Midbrain (tissue), 1 donor: ENCODE results near the gene WDR20.
A peak's percentile ranks its signal among the peaks of the same experiment; 100 is the strongest.
"Not testable (repeated sequence)": the region's sequence is repeated elsewhere in the genome, so short reads cannot be mapped to it uniquely, and the experiment has no call there.

Experiments used
- DNase-seq: peaks from one replicate; lab custom pipeline; 2025; lab: John Stamatoyannopoulos, UW

WDR20 gene

GRCh38 chr14:102134021-102134420 lies 5.7 kb upstream of the WDR20 start:
- not testable (repeated sequence) for DNase-seq

DNA sequence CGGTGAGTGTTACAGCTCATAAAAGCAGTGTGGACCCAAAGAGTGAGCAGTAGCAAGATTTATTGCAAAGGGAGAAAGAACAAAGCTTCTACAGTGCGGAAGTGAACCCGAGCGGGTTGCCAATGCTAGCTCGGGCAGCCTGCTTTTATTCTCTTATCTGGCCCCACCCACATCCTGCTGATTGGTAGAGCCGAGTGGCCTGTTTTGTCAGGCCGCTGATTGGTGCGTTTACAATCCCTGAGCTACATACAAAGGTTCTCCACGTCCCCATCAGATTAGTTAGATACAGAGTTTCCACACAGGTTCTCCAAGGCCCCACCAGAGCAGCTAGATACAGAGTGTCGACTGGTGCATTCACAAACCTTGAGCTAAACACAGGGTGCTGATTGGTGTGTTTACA lies 5.0 kb upstream of the WDR20 start:
- DNase-seq, result not testable (repeated sequence)

DNA sequence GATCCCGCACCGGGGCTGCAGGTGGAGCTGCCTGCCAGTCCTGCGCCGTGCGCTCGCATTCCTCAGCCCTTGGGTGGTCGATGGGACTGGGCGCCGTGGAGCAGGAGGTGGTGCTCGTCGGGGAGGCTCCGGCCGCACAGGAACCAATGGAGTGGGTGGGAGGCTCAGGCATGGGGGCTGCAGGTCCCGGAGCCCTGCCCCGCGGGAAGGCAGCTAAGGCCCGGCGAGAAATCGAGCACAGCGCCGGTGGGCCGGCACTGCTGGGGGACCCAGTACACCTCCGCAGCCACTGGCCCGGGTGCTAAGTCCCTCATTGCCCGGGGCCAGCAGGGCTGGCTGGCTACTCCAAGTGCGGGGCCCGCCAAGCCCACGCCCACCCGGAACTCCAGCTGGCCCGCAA lies 4.2 kb upstream of the WDR20 start:
- DNase-seq, result not testable (repeated sequence)

- no peak for DNase-seq
These were observed 1.2 kb upstream of the WDR20 start for GRCh38 chr14:102138535-102138934.

DNA sequence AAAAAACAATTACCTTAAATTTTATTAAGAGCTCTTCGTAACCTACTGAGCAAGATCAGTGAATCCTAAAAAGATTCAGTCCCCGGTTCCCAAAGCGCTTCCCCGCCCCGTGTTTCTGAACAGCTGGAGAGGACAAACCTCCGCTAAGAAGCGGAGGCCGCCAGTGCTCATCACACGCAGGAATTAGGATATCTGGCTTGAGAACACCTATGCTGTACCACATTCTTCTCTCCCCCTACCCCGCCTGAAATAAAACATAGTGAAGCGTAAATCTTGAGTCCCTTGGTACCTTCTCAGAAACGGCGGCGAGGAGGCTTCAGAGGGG lies 774 bp upstream of the WDR20 start:
- no peak for DNase-seq

GRCh38 chr14:102140027-102140749 lies 491 bp downstream of the WDR20 start:
- peak; percentile 21 for DNase-seq

DNA sequence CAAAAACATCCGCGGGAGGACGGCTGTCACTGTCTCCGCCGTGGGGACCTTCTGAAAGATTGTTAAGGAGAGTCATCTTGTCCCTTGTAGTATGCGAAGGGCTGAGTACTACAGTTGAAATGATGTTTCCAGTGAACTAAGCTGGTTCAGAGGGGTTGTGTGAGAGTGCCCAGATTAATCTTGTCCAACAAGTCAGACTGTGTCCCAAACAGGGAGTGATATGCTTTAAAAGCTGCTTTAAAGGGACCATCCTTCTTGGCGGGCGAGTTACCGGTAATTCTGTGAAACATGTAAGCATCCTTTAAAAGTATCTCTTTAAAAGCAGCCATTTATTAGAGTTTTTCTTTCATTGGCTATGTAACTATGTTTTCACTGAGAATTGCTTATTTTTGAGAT lies 1.1 kb downstream of the WDR20 start:
- no peak for DNase-seq

GRCh38 chr14:102141797-102142196 lies 2.1 kb downstream of the WDR20 start:
- DNase-seq, result no peak

GRCh38 chr14:102144914-102145313 lies 5.2 kb downstream of the WDR20 start:
- DNase-seq, result no peak

DNA sequence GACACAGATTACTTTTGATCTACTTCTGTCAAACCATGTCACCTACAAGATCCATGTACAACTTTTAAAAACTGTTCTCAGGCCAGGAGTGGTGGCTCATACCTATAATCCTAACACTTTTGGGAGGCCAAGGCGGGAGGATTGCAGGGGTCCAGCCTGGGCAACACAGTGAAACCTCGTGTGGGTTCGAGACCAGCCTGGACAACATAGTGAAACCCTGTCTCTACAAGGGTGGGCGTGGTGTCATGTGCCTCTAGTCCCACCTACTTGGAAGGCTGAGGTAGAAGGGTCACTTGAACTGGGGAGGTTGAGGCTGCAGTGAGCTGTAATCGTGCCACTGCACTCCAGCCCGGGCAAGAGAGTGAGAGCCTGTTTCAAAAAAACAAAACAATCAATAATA lies 5.7 kb downstream of the WDR20 start:
- DNase-seq, result no peak

DNA sequence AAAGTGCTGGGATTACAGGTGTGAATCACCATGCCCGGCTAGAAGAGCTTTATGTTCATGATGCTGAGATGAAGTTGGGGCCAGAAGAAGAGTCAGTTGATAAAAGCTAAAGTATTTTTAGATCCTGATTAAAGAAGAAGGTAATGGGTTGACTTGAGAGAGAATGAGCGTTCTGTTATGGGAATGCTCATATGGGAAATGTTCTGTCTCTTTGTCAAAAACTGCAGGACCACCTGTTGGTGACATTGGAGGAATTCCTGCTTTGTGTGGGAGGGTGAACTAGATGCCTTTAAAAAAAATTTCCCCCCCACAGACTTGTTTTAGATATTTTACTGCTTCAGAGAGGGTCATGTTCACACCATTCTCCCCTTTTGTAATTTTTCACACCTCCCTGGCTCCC lies 6.7 kb downstream of the WDR20 start:
- no peak for DNase-seq

DNA sequence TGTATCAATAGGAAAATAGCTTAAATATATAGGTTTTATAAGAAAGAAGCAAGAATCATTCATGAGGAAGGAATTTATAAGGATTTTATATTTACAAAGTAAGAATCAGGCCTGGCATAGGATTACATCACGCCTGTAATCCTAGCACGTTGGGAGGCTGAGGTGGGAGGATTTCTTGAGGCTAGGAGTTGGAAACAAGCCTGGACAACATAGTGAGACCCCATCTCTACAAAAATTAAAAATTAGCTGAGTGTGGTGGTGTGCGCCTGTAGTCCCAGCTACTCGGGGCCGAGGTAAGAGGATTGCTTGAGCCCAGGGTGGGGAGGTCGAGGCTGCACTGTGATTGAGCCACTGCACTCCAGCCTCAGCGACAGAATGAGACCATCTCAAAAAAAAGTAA lies 10.4 kb downstream of the WDR20 start:
- no peak for DNase-seq

GRCh38 chr14:102150744-102151143 lies 11.0 kb downstream of the WDR20 start:
- no peak for DNase-seq

- DNase-seq, result not testable (repeated sequence)
These were observed 11.7 kb downstream of the WDR20 start for GRCh38 chr14:102151411-102151810.

GRCh38 chr14:102154121-102154520 lies 14.4 kb downstream of the WDR20 start:
- no peak for DNase-seq

GRCh38 chr14:102154821-102155549 lies 15.3 kb downstream of the WDR20 start:
- no peak for DNase-seq

- DNase-seq, result no peak
These were observed 17.6 kb downstream of the WDR20 start for GRCh38 chr14:102157346-102157745.

DNA sequence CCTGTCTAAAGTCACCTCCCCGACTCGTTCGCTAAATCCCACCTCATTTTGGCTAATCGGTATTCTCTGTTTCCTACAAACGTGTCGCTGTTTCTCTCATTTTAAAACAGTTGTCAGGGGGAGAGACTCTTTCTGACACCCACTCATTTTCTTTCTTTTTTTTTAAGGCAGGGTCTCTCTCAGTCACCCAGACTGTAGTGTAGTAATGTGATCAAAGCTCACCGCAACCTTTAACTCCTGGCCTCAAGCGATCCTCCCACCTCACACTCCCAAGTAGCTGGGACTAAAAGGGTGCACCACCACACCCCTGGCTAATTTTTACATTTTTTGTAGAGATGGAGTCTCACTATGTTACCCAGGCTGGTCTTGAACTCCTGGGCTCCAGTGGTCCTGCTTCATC lies 19.1 kb downstream of the WDR20 start:
- DNase-seq, result no peak

GRCh38 chr14:102159841-102160240 lies 20.1 kb downstream of the WDR20 start:
- DNase-seq, result no peak

GRCh38 chr14:102162487-102162886 lies 22.8 kb downstream of the WDR20 start:
- no peak for DNase-seq

DNA sequence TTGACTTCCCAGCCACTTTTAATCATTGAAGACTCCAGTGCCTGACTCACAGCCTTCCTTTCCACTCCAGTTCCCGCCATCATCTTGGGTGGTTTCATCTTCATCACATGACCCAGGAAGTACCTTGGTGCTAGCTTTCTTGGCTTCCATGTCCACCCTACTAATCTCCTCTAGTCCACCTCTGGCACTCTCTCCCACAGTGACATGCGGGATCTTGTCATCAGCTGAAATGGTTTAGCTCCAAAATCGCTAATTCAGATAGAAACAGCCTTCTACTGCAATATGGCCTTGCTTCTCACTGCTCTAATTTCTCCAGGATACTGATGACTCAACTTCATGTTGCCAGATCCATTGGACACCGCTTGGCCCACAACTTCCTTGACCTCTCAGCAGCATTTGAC lies 24.5 kb downstream of the WDR20 start:
- no peak for DNase-seq

- DNase-seq, result no peak
These were observed 25.3 kb downstream of the WDR20 start for GRCh38 chr14:102164965-102165364.

DNA sequence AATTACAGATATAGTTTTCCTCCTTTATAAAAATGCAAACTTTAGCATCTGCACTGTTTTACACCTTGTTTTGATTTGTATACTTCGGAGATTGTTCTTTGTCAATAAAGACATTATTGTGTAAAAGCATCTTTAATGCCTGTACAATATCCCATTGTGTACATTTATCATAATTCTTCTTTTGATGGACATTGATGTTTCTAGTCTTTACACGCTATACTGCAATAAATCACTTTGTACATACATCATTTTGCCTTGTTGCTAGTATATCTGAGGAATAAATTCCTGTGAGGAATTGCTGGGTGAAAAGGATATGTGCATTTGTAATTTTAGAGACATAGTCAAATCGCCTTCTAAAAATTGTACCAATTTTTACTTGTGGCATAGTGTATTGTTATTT lies 30.4 kb downstream of the WDR20 start:
- DNase-seq, result no peak
